Stromal cell of bone marrow (primary cell): Measurements from ENCODE around the gene PANK2.
"Not testable (repeated sequence)": the region's sequence is repeated elsewhere in the genome, so short reads cannot be mapped to it uniquely, and the experiment has no call there.

ENCODE experiments used
- DNase-seq: peaks from one replicate; pipeline ENCODE4 v3.0.0-alpha.2; 2012; ENCODE audit warnings: low read depth

The PANK2 gene

GRCh38 chr20:3871550-3872265 lies 17.5 kb upstream of the PANK2 start:
- DNase-seq, result no peak

DNA sequence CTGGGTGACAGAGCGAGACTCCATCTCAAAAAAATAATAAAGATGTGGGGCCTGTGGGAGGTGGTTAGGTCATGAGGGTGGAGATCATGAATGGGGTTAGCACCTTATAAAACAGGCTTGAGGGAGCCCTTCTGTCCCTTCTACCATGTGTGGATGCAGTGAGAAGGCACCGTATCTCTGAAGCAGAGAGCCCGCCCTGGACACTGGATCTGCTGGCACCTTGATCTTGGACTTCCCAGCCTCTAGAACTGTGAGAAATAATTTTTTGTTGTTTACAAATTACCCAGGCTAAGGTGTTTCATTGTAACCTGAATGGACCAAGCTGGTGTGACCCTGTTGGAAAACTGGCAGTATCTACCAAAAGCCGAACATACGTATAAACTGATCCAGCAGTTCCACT lies 15.7 kb upstream of the PANK2 start:
- no peak for DNase-seq

DNA sequence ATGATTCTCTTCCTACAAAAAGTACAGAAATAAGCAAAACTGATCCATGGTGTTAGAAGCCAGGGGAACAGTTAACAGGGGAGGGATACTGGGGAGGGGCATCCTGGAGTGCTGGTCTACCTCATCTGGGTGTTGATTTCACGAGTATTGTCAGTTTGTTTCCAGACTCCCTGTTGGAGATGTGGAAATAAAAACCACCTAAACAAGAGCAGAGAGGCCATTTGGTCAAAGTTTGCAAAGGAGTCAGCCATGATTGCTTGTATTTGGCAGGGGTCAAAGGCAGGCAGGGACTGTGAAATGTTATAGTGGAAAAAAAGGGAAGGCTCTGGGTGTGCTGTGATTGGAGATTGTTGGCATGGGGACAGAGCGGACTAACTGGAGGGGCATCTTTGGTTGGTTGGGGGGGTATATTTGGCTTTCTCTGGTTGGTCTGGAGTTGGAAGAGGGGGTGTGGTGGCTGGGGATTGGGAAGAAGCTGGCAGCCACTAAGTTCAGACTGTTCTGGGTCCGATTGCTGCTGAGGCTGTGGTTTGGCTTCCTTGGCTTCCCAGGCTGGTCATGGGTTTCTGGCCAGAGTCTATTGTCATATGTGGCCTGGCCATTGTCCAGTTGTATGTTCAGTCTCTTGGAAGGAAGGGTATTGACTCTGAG lies 14.9 kb upstream of the PANK2 start:
- no peak for DNase-seq

DNA sequence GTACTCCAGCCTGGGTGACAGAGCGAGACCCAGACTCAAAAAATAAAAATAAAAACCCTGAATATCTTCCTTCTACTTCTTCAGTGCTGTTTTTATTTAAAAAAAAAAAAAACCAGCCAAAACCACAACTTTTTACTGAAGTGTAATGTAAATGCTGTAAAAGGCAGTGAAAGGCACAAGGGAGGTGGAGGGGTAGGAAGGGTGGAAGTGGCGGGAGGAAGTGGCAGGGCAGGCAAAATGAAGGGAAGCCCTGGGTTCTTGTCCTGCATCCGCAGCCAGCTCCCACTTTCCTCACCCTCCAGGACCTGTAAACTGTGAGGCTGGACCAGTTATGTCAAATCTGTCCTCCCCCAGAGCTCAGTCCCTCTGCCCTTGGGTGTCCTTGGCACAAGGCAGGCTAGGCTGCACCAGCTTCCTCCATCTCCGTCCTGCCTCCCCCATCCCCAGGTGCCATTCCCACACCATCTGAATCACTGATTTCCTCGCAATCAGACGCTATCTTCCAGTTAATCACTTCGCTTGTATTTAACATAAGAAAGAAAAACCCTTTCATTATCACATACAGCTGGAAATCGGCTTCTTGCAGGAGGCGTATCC lies 13.7 kb upstream of the PANK2 start:
- no peak for DNase-seq

GRCh38 chr20:3876000-3876399 lies 13.2 kb upstream of the PANK2 start:
- DNase-seq, result no peak

DNA sequence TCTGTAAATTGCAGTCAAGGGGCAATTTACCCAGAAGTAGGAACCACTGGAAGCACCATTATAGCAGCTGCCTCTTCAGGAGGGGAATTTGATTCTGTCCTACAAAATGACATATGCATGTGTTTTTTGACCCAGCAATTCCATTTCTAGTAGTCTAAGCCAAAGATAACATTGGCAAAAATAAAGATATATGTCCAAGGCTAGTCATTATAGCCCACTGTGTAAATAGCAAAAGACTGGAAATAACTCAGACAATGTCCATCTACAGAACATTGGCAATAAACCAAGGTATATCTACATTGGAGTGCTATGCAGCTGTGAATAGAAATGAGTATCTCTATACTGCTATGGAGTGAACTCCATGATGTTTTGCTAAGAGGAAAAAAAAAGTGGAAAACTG lies 12.5 kb upstream of the PANK2 start:
- DNase-seq, result no peak

DNA sequence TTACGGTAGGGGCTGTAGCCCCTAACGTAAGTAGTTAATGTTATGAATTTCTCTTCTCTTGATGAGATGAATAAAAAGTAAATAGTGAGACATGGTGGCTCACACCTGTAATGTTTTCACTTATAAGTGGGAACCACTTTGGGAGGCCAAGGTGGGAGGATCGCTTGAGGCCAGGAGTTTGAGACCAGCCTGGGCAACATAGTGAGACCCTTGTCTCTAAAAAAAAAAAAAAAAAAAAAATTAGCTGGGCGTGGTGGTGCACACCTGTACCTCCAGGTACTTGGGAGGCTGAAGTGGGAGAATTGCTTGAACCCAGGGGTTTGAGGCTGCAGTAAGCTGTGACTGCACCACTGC lies 10.3 kb upstream of the PANK2 start:
- DNase-seq, result not testable (repeated sequence)

DNA sequence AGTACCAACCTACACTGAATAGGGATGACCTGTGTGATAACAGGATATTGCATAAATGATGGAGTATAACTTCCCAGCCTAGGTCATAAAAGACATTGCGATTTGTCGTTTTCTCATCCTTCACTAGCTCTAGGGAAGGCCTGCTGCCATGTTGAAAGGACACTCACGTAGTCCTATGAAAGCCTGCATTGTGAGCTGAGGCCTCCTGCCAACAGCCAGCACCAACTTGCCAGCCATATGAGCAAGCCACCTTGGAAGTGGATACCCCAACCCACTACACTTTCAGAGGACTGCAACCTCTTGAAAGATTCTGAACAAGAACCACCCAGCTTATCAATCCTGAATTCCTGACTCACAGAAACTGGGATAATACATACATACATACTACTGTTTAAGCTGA lies 3.5 kb upstream of the PANK2 start:
- no peak for DNase-seq

DNA sequence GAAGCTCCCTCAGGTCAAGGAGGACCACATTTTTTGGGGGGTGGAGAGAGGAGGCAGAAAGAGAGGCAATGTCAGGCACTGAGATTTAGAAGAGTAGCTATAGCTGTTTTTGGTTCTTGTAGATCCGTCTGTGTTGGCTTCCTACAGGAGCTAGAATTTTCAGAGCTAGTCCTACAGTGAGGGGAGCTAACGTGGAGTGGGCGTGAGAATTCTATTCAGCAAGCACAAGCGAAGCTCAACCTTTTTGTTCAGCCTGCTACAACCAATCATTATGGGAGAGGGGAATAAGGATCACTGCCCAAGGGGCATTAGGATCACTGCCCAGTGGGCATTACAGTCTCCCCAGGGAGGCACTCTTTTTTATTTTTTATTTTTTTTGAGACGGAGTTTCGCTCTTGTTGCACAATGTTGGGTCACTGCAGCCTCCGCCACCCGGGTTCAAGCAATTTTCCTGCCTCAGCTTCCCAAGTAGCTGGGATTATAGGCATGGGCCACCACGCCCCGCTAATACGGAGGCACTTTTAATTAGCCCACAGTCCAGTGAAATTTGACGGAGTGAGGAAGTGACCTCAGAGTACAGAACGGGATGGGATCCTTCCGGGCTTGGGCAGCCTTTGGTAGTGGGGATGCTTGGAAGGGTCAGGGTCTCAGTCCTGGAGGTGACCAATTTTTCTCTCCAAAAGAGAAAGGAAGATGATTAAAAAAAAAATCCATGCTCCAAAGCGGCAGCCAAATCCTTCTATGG lies 1.1 kb upstream of the PANK2 start:
- no peak for DNase-seq

DNA sequence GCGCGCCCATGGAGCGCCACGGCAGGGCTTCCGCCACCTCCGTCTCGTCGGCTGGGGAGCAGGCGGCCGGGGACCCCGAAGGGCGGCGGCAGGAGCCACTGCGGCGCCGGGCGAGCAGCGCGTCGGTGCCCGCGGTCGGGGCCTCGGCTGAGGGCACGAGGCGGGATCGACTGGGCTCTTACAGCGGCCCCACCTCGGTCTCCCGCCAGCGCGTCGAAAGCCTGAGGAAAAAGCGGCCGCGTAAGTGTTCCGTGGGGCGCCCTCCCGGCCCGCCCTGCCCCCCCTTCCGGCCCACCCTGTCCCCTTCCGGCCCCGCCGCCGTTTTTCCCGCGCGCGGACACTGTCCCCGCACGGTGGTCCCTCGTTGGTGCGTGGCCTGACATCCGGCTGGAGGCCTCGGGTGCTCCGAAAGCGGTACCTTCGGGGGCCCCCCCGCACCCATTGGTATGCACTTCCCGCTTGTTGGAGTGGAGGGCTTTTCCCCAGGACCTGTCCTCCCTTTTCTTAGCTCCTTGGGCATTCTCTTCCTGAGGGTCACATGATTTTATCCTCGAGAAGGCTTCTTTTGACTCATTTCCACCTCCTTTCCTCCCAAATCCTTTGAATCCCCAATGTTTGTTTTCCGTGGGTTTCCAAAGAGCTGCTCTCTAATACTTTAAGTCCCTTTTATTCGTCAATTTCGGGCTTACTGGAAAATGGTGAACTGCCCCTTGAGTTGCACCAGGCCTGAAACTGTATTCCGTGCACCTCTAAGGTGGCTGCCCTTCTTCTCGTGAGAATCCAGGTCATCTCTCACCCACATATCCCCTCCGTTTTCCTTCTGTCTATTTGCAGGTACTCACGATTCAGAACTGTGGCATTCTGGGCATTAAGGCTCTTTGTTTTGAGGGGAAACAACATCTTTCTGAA lies 556 bp downstream of the PANK2 start:
- no peak for DNase-seq

- no peak for DNase-seq
Measured at GRCh38 chr20:3890398-3890751, 1.2 kb downstream of the PANK2 start.

- DNase-seq, result no peak
Measured at GRCh38 chr20:3890999-3891929, 2.1 kb downstream of the PANK2 start.

- no peak for DNase-seq
Measured at GRCh38 chr20:3894796-3895195, 5.6 kb downstream of the PANK2 start.

- DNase-seq, result no peak
Measured at GRCh38 chr20:3896302-3896701, 7.1 kb downstream of the PANK2 start.

DNA sequence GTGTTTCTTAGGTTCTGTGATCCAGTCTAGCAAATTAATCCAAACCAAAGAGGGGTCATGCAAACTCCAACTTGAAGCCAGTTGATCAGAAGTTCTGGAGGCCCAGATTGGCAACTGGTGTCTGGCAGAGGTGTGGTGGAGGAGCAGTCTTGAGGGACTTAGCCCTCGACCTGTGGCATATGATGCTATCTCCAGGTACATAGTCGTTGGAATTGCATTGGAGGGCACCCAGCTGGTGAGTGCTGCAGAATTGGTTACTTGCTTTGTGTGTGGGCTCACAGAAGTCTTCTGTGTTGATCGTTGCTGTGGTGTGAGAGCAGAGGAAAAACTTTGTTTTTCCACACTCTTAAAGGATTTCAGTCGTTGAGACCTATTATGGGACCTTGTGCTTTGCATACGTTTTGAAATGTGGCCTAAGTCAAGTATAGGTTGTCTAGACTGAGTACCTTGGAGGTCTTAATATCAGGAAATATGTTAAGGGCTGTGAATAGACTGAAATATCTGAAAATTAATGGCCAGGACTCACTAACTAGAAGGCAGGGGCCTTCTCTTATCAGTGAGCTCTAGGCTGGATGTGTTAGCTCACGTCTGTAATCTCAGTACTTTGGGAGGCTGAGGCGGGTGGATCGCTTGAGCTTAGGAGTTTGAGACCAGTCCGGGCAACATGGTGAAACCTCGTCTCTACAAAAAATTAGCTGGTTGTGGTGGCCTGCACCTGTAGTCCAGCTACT lies 7.8 kb downstream of the PANK2 start:
- no peak for DNase-seq

DNA sequence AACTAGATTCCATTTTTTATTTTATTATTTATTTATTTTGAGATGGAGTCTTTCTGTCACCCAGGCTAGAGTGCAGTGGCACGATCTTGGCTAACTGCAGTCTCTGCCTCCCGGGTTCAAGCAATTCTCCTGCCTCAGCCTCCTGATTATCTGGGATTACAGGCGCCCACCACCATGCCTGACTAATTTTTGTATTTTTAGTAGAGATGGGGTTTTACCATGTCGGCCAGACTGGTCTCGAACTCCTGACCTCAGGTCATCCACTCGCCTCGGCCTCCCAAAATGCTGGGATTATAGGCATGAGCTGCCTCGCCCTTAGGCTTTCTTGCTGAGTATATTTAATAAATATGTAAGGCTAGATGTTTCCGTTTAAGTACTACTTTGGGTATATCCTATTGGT lies 9.0 kb downstream of the PANK2 start:
- not testable (repeated sequence) for DNase-seq

DNA sequence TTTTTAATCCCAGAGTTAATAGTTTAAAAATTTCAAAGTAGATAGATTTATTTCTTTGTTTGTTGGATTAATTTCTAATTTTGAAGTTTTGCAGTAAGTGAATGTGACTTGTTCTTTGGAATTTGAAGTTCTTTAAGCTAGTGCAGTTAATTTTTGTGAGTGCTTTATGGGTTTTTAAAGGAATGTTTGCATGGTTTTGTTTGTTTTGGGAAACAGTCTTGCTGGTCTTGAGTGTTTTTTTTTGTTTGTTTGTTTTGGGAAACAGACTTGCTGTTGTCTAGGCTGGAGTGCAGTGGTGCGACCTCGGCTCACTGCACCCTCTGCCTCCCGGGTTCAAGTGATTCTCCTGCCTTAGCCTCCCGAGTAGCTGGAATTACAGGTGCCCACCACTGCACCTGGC lies 9.5 kb downstream of the PANK2 start:
- no peak for DNase-seq

- no peak for DNase-seq
Measured at GRCh38 chr20:3900187-3900604, 11.0 kb downstream of the PANK2 start.

- DNase-seq, result no peak
Measured at GRCh38 chr20:3901028-3901705, 12.0 kb downstream of the PANK2 start.
